MCF 10A (cell line): ENCODE measurements around the gene NGFR. TPM values are rescaled to one million over a fixed set of nuclear protein-coding genes. Genes with fewer than 3 reads are reported as not detected.

ENCODE experiments used
- BruUV-seq: library from RNA; stranded (reverse); fragments of 400-500 nt; replicated peaks from 2 replicates; lab custom pipeline; 2021; lab: Mats Ljungman, UMichigan
- CTCF ChIA-PET: fragments of 300-600 bp; sonication (Branson Sonifier 250); formaldehyde crosslinking; extraction: SDS; loops from one replicate; lab custom pipeline; 2021; ENCODE audit warnings: antibody characterized with exemption, inconsistent platforms; lab: Yijun Ruan, JAX
- POLR2A ChIA-PET: fragments of 300-600, 350-650 bp; sonication (Branson Sonifier 250); formaldehyde crosslinking; extraction: SDS; loops from one replicate; lab custom pipeline; 2020; ENCODE audit warnings: antibody characterized with exemption, inconsistent platforms; lab: Yijun Ruan, JAX
- DNase-seq: peaks from one replicate; pipeline ENCODE4 v3.0.0-alpha.2; 2018; ENCODE audit not compliant: unreplicated experiment
- H3K27ac Mint-ChIP-seq: one replicate; pipeline ENCODE4 v1.8.0; 2022; ENCODE audit warnings: mild to moderate bottlenecking, low read depth, mixed read lengths; ENCODE audit not compliant: unreplicated experiment
- H3K27me3 Mint-ChIP-seq: one replicate; pipeline ENCODE4 v1.8.0; 2022; ENCODE audit warnings: mixed read lengths; ENCODE audit not compliant: insufficient read depth, unreplicated experiment
- H3K36me3 Mint-ChIP-seq: one replicate; pipeline ENCODE4 v1.8.0; 2022; ENCODE audit warnings: mild to moderate bottlenecking, moderate library complexity, mixed read lengths; ENCODE audit not compliant: insufficient read depth, unreplicated experiment
- H3K4me1 Mint-ChIP-seq: one replicate; pipeline ENCODE4 v1.8.0; 2022; ENCODE audit warnings: mixed read lengths; ENCODE audit not compliant: insufficient read depth, unreplicated experiment
- H3K4me3 Mint-ChIP-seq: one replicate; pipeline ENCODE4 v1.8.0; 2022; ENCODE audit warnings: mild to moderate bottlenecking, moderate library complexity, mixed read lengths; ENCODE audit not compliant: unreplicated experiment
- H3K9me3 Mint-ChIP-seq: one replicate; pipeline ENCODE4 v1.8.0; 2022; ENCODE audit warnings: mixed read lengths; ENCODE audit not compliant: unreplicated experiment
- intact Hi-C: fragments of 100-400 bp; cut with micrococcal nuclease; formaldehyde crosslinking; loops from 2 replicates; pipeline ENCODE4 v1.14.1; 2022
- total RNA-seq: library from RNA; stranded (reverse); gene quantifications from 2 replicates; pipeline ENCODE4 v1.2.3, GENCODE V29; 2022
- TF ChIP-seq, protein P1 (sequence below): fragments of 200-600 bp; IDR thresholded peaks from one replicate; pipeline ENCODE4 v1.8.0; 2022; ENCODE audit warnings: antibody characterized with exemption, mild to moderate bottlenecking; ENCODE audit not compliant: unreplicated experiment

The NGFR gene
- total RNA-seq, 1 experiment from 2014 or later, result 0.26 TPM

DNA sequence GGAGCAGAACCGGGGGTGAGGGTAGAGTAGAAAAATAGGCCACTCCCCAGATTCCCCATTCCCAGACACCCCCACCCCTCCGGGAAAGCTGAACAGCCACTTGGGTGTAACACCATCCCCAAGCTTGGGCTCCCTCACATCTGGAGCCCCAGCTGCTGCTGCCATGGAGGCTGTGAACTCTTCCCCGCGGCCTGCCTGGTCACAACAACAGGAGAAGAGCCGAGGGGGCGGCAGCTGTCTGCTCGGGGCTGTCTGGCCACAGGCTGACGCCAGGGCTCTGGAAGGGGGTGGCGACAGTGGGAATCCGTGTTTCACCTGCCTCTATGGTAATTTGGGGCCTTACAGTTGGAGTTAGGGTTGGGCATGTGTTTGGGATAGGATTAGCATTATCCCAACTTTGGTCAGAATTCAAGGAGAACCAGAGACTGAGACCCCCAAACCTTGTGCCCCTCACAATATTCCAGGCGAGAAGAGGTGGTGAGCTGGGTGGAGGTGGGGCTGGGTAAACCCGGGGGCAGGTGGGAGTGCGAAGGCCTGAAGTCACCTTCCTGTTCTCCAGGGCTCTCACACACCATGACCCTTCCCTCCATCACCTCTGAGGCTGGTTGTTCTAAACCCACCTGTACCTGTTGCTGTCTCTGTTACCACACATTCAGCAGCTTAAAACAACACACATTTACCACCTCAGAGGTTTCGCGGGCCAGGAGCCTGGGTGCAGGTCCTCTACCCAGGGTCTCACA, 50.9 kb downstream of the NGFR start:
- Mint-ChIP-seq H3K4me3 (no peak overlapping the region), H3K9me3 (no peaks in the 10 kb centered on the region), H3K36me3 (no peaks in the 10 kb centered on the region), H3K4me1 (peaks cover 21% of the 10 kb centered on the region), H3K27me3 (no peaks in the 10 kb centered on the region), H3K27ac (no peak overlapping the region)
- TF ChIP-seq, protein P1, sequence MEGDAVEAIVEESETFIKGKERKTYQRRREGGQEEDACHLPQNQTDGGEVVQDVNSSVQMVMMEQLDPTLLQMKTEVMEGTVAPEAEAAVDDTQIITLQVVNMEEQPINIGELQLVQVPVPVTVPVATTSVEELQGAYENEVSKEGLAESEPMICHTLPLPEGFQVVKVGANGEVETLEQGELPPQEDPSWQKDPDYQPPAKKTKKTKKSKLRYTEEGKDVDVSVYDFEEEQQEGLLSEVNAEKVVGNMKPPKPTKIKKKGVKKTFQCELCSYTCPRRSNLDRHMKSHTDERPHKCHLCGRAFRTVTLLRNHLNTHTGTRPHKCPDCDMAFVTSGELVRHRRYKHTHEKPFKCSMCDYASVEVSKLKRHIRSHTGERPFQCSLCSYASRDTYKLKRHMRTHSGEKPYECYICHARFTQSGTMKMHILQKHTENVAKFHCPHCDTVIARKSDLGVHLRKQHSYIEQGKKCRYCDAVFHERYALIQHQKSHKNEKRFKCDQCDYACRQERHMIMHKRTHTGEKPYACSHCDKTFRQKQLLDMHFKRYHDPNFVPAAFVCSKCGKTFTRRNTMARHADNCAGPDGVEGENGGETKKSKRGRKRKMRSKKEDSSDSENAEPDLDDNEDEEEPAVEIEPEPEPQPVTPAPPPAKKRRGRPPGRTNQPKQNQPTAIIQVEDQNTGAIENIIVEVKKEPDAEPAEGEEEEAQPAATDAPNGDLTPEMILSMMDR, result no peak
- DNase-seq, result no peak
- intact Hi-C loops, result no loop called here
- BruUV-seq, result no TSS peak
- ChIA-PET CTCF (interaction anchor here (1.0 to 1.2 kb wide), 3 partner anchors 10 to 111 kb away, joined by 3 to 5 read pairs (median 3); no protein-coding TSS in a partner anchor), POLR2A (interaction anchor here (1.0 kb wide), 1 partner anchor 30 kb away, joined by 3 read pairs; no protein-coding TSS in a partner anchor)

DNA sequence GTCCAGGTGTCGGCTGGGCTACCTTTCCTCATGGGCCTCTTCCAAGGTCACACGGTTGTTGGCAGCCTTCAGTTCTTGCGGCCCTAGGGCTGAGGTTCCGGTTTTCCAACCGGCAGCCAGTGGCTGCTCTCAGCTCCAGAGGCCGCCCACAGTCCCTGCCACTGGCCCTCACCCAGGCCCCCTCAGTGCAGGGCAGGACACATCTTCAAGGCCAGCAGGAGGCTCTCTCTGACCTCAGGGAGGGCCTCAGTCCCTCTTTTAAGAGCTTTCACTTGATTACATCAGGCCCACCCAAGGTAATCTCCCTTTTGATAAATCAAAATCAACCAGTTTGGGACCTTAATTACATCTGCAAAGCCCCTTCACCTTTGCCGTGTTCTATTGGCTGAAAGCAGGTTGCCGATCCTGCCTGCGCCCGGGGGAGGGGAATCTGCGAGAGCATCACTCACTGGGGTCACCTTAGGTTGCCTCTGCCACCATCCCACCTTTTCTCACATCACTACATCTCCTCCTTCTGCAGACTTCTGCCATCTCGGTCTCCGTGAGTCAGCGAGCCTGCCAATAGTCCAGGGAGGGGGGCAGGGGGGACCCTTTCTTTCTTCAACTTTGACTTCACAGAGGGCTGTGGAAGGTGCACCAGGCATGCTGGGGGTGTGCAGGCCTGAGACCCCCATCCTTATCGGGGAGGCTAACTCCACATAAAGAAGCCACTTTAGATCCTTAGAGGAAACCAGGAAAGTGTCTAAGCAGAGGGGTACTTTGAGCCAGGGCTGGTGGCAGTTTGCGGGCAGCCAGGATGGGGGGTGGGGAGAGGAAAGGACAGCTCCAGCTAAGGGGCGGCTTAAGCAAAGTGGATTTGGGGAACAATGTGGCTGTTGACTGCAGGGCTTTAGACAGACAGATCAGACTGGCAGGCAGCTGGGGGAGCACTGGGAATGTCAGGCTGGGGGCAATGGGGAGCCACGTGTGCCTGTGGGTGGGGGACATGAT, 51.7 kb downstream of the NGFR start:
- Mint-ChIP-seq H3K4me3 (no peak overlapping the region), H3K4me1 (peaks cover 25% of the 10 kb centered on the region), H3K27ac (no peak overlapping the region), H3K27me3 (no peaks in the 10 kb centered on the region), H3K9me3 (no peaks in the 10 kb centered on the region), H3K36me3 (no peaks in the 10 kb centered on the region)
- TF ChIP-seq, protein P1, result no peak
- intact Hi-C loops, result no loop called here
- CTCF ChIA-PET, result interaction anchor here (1.0 to 1.6 kb wide), 3 partner anchors 9 to 112 kb away, joined by 3 to 5 read pairs (median 5); no protein-coding TSS in a partner anchor
- POLR2A ChIA-PET, result interaction anchor here (1.0 kb wide), 1 partner anchor 31 kb away, joined by 3 read pairs; no protein-coding TSS in a partner anchor
- BruUV-seq, result no TSS peak
- DNase-seq, result no peak

DNA sequence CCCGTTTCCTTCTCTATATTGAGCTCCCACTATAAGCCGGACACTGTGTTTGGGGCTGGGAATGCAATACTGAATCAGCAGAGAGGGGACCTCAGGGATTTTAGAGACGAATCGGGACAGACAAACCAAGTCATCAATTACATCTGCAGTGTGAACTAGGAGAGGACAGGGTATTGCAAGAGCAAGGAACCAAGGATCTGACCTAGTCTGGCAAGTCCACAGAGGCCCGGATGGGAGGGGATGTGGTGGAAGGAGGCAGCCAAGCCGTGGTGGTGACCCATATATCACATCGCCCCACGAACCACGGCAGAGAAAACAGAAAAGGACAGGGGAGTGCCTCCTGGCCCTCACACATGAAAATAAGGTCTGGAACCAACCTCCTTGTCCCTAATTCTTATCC, 52.5 kb downstream of the NGFR start:
- CTCF ChIA-PET, result interaction anchor here (1.1 to 1.6 kb wide), 3 partner anchors 8 to 135 kb away, joined by 3 to 5 read pairs (median 4); no protein-coding TSS in a partner anchor
- Mint-ChIP-seq H3K4me3 (no peak overlapping the region), H3K27ac (no peak overlapping the region), H3K4me1 (peaks cover 29% of the 10 kb centered on the region), H3K27me3 (no peaks in the 10 kb centered on the region), H3K36me3 (no peaks in the 10 kb centered on the region), H3K9me3 (no peaks in the 10 kb centered on the region)
- no TSS peak for BruUV-seq
- POLR2A ChIA-PET, result no interaction called here
- intact Hi-C loops, result no loop called here
- DNase-seq, result no peak
- TF ChIP-seq, protein P1, result no peak
